ENCODE measurements around the gene NOX1.

DNA sequence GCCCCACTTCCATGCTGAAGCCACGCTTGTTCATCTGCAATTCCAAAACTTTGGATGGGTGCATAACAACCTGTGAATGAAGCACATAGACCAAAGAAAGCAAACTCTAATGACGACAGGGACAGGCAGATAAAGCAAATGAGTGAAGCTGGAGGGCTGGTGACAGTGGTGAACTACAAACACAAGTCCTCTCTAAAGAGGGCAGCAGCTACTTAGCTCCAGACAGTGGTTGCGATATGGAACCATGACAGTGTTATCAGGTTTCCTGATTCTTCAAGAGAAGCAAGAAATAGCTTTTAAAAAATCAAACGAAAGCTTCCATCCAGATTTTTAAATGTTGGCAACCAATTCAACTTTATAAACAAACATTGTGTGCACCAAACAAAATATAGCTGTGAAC lies 23.8 kb downstream of the NOX1 start:
- TF ChIP-seq, protein P1, sequence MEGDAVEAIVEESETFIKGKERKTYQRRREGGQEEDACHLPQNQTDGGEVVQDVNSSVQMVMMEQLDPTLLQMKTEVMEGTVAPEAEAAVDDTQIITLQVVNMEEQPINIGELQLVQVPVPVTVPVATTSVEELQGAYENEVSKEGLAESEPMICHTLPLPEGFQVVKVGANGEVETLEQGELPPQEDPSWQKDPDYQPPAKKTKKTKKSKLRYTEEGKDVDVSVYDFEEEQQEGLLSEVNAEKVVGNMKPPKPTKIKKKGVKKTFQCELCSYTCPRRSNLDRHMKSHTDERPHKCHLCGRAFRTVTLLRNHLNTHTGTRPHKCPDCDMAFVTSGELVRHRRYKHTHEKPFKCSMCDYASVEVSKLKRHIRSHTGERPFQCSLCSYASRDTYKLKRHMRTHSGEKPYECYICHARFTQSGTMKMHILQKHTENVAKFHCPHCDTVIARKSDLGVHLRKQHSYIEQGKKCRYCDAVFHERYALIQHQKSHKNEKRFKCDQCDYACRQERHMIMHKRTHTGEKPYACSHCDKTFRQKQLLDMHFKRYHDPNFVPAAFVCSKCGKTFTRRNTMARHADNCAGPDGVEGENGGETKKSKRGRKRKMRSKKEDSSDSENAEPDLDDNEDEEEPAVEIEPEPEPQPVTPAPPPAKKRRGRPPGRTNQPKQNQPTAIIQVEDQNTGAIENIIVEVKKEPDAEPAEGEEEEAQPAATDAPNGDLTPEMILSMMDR (IDR thresholded peaks at IDR 0.05; ENCODE audit: poor library complexity): no peak
- TF ChIP-seq EZH2 (IDR thresholded peaks at IDR 0.05; ENCODE audit: borderline replicate concordance): no peak

All from hepatocyte (in vitro differentiated cells).